Measurements from ENCODE around the gene TNRC18. TPM values are rescaled to one million over a fixed set of nuclear protein-coding genes. Genes with fewer than 3 reads are reported as not detected.

Gene TNRC18
- total and polyA plus RNA-seq, 4 donors: 33.4 to 117 (median 84.1) TPM

DNA sequence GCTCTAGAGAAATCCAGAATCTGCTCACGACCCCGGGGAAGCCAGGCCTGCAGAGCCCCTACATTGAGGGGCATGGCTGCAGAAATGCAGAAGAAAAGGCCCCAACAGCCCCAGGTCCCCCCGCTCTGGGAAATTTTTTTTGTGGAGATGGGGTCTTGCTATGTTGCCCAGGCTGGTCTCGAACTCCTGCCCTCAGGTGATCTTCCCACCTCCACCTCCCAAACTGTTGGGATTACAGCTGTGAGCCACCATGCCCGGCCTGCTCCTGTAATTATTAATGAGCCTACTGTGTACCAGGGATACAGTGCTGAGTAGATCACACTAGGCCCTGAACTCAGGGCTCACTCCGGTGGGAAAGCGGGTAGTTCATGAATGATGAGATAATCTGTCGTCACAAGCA, 29.9 kb downstream of the TNRC18 start:
- no peaks in the 10 kb centered on the region for H3K9me3 ChIP-seq (ENCODE audit: control insufficient read depth in 4 of 4, insufficient read depth in 3 of 4, low read length in 3 of 4)
- no peak overlapping the region for H3K4me3 ChIP-seq
- peaks cover 0 to 10% (median 0%) of the 10 kb centered on the region in 5 donors for H3K4me1 ChIP-seq (ENCODE audit: control insufficient read depth in 5 of 5, insufficient read depth in 5 of 5, low read length in 5 of 5)
- no peak overlapping the region for H3K27ac ChIP-seq (ENCODE audit: low read depth in 1 of 2, low read length in 1 of 2)
- WGBS, 2 donors: 93% methylated on average over 8 of the region's 8 CpGs
- DNase-seq (no peak), ATAC-seq (ENCODE audit: insufficient read depth, low FRiP score) (no peak)
- H3K27me3 ChIP-seq (ENCODE audit: control insufficient read depth in 3 of 3, insufficient read depth in 3 of 3, low read length in 2 of 3): no peaks in the 10 kb centered on the region
- TF ChIP-seq CTCF (IDR thresholded peaks at IDR 0.05; ENCODE audit: control extremely low read depth, extremely low read depth): no peak
- H3K9ac ChIP-seq (ENCODE audit: insufficient read depth in 1 of 2, low read length in 2 of 2): no peak overlapping the region
- peaks cover 0 to 43% (median 20%) of the 10 kb centered on the region in 4 donors for H3K36me3 ChIP-seq (ENCODE audit: control insufficient read depth in 4 of 4, insufficient read depth in 4 of 4, low read length in 4 of 4)

DNA sequence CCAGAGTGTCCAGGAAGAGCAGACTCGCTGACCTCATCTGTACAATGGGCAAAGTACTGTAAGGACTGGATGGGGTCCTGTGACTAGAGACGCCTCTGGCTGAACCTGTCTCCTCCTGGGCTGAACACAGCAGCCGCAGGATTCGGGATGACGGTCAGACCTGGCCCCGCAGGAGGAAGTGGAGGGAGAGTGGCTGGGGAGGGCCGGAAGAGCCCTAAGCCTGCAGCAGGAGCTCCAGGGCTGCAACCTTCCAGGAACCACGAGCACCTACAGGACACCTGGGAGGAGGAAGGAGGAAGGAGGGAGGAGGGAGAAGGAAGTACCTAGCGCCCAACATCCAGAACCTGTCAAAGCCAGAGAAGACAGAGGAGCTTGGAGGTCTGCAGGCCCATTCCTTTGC, 30.3 kb downstream of the TNRC18 start:
- no peak overlapping the region for H3K27ac ChIP-seq (ENCODE audit: low read depth in 1 of 2, low read length in 1 of 2)
- no peak for TF ChIP-seq CTCF (IDR thresholded peaks at IDR 0.05; ENCODE audit: control extremely low read depth, extremely low read depth)
- peaks cover 4 to 47% (median 20%) of the 10 kb centered on the region in 4 donors for H3K36me3 ChIP-seq (ENCODE audit: control insufficient read depth in 4 of 4, insufficient read depth in 4 of 4, low read length in 4 of 4)
- no peak overlapping the region for H3K4me3 ChIP-seq
- H3K9me3 ChIP-seq (ENCODE audit: control insufficient read depth in 4 of 4, insufficient read depth in 3 of 4, low read length in 3 of 4): no peaks in the 10 kb centered on the region
- ATAC-seq (ENCODE audit: insufficient read depth, low FRiP score): no peak
- no peak for DNase-seq
- H3K9ac ChIP-seq (ENCODE audit: insufficient read depth in 1 of 2, low read length in 2 of 2): no peak overlapping the region
- peaks cover 0 to 10% (median 0%) of the 10 kb centered on the region in 5 donors for H3K4me1 ChIP-seq (ENCODE audit: control insufficient read depth in 5 of 5, insufficient read depth in 5 of 5, low read length in 5 of 5)
- no peaks in the 10 kb centered on the region for H3K27me3 ChIP-seq (ENCODE audit: control insufficient read depth in 3 of 3, insufficient read depth in 3 of 3, low read length in 2 of 3)
- WGBS, 2 donors: 72 to 73% methylated on average over 9 of the region's 9 CpGs

DNA sequence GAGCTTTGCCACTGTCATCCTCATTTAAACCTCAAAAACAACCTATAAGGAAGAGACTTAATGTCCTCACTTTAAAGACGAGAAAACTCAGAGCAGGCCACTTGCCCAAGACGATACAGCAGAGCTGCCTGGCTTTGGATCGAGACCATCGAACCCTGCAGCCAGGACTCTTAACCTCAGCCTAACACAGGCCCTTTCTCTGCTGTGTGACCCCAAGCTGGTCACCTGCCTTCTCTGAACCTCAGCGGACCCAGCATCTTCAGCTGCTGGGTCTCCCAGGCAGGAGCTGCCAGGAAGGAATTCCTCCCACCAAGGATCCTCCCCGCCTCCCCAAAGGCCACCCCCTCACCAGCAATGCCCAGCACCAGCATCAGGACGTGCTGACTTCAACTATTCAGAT, 32.7 kb downstream of the TNRC18 start:
- Histone ChIP-seq H3K9me3 (ENCODE audit: control insufficient read depth in 4 of 4, insufficient read depth in 3 of 4, low read length in 3 of 4) (no peaks in the 10 kb centered on the region), H3K9ac (ENCODE audit: insufficient read depth in 1 of 2, low read length in 2 of 2) (no peak overlapping the region), H3K27ac (ENCODE audit: low read depth in 1 of 2, low read length in 1 of 2) (no peak overlapping the region), H3K27me3 (ENCODE audit: control insufficient read depth in 3 of 3, insufficient read depth in 3 of 3, low read length in 2 of 3) (no peaks in the 10 kb centered on the region), H3K4me3 (no peak overlapping the region), H3K36me3 (ENCODE audit: control insufficient read depth in 4 of 4, insufficient read depth in 4 of 4, low read length in 4 of 4) (peaks cover 14 to 61% (median 27%) of the 10 kb centered on the region in 4 donors), H3K4me1 (ENCODE audit: control insufficient read depth in 5 of 5, insufficient read depth in 5 of 5, low read length in 5 of 5) (peaks cover 0 to 3% (median 0%) of the 10 kb centered on the region in 5 donors)
- 89% methylated on average over 7 of the region's 7 CpGs for WGBS, 2 donors
- TF ChIP-seq CTCF (IDR thresholded peaks at IDR 0.05; ENCODE audit: control extremely low read depth, extremely low read depth): no peak
- no peak for DNase-seq
- no peak for ATAC-seq (ENCODE audit: insufficient read depth, low FRiP score)

- no peak overlapping the region for H3K9ac ChIP-seq (ENCODE audit: insufficient read depth in 1 of 2, low read length in 2 of 2)
- no peak overlapping the region for H3K27ac ChIP-seq (ENCODE audit: low read depth in 1 of 2, low read length in 1 of 2)
- no peak overlapping the region for H3K4me3 ChIP-seq
- ATAC-seq (ENCODE audit: insufficient read depth, low FRiP score) (no peak), DNase-seq (no peak)
- no peaks in the 10 kb centered on the region for H3K9me3 ChIP-seq (ENCODE audit: control insufficient read depth in 4 of 4, insufficient read depth in 3 of 4, low read length in 3 of 4)
- peaks cover 14 to 65% (median 30%) of the 10 kb centered on the region in 4 donors for H3K36me3 ChIP-seq (ENCODE audit: control insufficient read depth in 4 of 4, insufficient read depth in 4 of 4, low read length in 4 of 4)
- H3K27me3 ChIP-seq (ENCODE audit: control insufficient read depth in 3 of 3, insufficient read depth in 3 of 3, low read length in 2 of 3): no peaks in the 10 kb centered on the region
- TF ChIP-seq CTCF (IDR thresholded peaks at IDR 0.05; ENCODE audit: control extremely low read depth, extremely low read depth): no peak
- 92 to 95% methylated on average over 62 to 64 of the region's 64 CpGs for WGBS, 2 donors
- H3K4me1 ChIP-seq (ENCODE audit: control insufficient read depth in 5 of 5, insufficient read depth in 5 of 5, low read length in 5 of 5): peaks cover 0 to 5% (median 0%) of the 10 kb centered on the region in 5 donors
Observed at GRCh38 chr7:5388905-5389433, 34.7 kb downstream of the TNRC18 start.

Data from lung (tissue), 12 donors.